Trophoblast cell (in vitro differentiated cells and primary cell): ENCODE data around the gene PLPP7.
A peak's percentile ranks its signal among the peaks of the same experiment; 100 is the strongest.

Source experiments
- DNase-seq, 2 donors: peaks; one replicate each; pipeline ENCODE4 v3.0.0-alpha.2; 2016
- H2AFZ ChIP-seq: 2 replicates; pipeline ENCODE4 v1.6.1; 2013; ENCODE audit warnings: low read length, moderate library complexity, mild to moderate bottlenecking; ENCODE audit not compliant: insufficient read depth, poor library complexity
- H2AK5ac ChIP-seq: 2 replicates; pipeline ENCODE4 v1.6.1; 2013; ENCODE audit warnings: mild to moderate bottlenecking, low read length
- H2BK120ac ChIP-seq: 2 replicates; pipeline ENCODE4 v1.6.1; 2013; ENCODE audit warnings: low read length, mild to moderate bottlenecking, moderate library complexity; ENCODE audit not compliant: insufficient read depth, poor library complexity
- H2BK12ac ChIP-seq: 2 replicates; pipeline ENCODE4 v1.6.1; 2013; ENCODE audit warnings: mild to moderate bottlenecking, low read length, moderate library complexity
- H2BK5ac ChIP-seq: 2 replicates; pipeline ENCODE4 v1.6.1; 2013; ENCODE audit warnings: low read length, low read depth, moderate library complexity, mild to moderate bottlenecking; ENCODE audit not compliant: poor library complexity
- H3K14ac ChIP-seq: 2 replicates; pipeline ENCODE4 v1.6.1; 2013; ENCODE audit warnings: mild to moderate bottlenecking, low read length
- H3K18ac ChIP-seq: 2 replicates; pipeline ENCODE4 v1.6.1; 2013; ENCODE audit warnings: mild to moderate bottlenecking, low read length
- H3K23ac ChIP-seq: 2 replicates; pipeline ENCODE4 v1.6.1; 2013; ENCODE audit warnings: low read length
- H3K27ac ChIP-seq: 2 replicates; pipeline ENCODE4 v1.5.1; 2013; ENCODE audit warnings: low read depth, mild to moderate bottlenecking, inconsistent platforms, low read length, moderate library complexity
- H3K27me3 ChIP-seq: 2 replicates; pipeline ENCODE4 v1.6.1; 2013; ENCODE audit warnings: inconsistent platforms, mild to moderate bottlenecking, low read length, moderate library complexity; ENCODE audit not compliant: insufficient read depth
- H3K36me3 ChIP-seq, 2 experiments: 1 replicate in 1 of 2; 2 replicates in 1 of 2; pipeline ENCODE4 v1.6.1; 2013; ENCODE audit warnings: low read length in 2 of 2, mild to moderate bottlenecking in 2 of 2, moderate library complexity in 1 of 2; ENCODE audit not compliant: insufficient read depth in 2 of 2, control insufficient read depth in 1 of 2
- H3K4ac ChIP-seq: 2 replicates; pipeline ENCODE4 v1.6.1; 2013; ENCODE audit warnings: low read depth, mild to moderate bottlenecking, low read length, moderate library complexity
- H3K4me1 ChIP-seq, 2 experiments: 1 replicate in 1 of 2; 2 replicates in 1 of 2; pipeline ENCODE4 v1.6.1; 2013; ENCODE audit warnings: low read length in 2 of 2, mild to moderate bottlenecking in 2 of 2, moderate library complexity in 1 of 2; ENCODE audit not compliant: insufficient read depth in 2 of 2, control insufficient read depth in 1 of 2
- H3K4me2 ChIP-seq: 2 replicates; pipeline ENCODE4 v1.6.1; 2013; ENCODE audit warnings: inconsistent platforms, mild to moderate bottlenecking, low read length, moderate library complexity
- H3K4me3 ChIP-seq: 2 replicates; pipeline ENCODE4 v1.5.1; 2013; ENCODE audit warnings: mild to moderate bottlenecking, low read depth, low read length, inconsistent platforms
- H3K79me1 ChIP-seq: one replicate; pipeline ENCODE4 v1.6.1; 2013; ENCODE audit warnings: low read length
- H3K79me2 ChIP-seq: 2 replicates; pipeline ENCODE4 v1.6.1; 2013; ENCODE audit warnings: low read length, mild to moderate bottlenecking; ENCODE audit not compliant: control insufficient read depth, insufficient read depth, poor library complexity
- H3K9ac ChIP-seq: 2 replicates; pipeline ENCODE4 v1.6.1; 2013; ENCODE audit warnings: mild to moderate bottlenecking, low read length
- H3K9me3 ChIP-seq: 2 replicates; pipeline ENCODE4 v1.6.1; 2013; ENCODE audit warnings: low read depth, mild to moderate bottlenecking, control low read depth, inconsistent platforms, low read length; ENCODE audit not compliant: insufficient read depth
- H4K12ac ChIP-seq: 2 replicates; pipeline ENCODE4 v1.6.1; 2013; ENCODE audit warnings: low read depth, mild to moderate bottlenecking, low read length, moderate library complexity
- H4K8ac ChIP-seq: 2 replicates; pipeline ENCODE4 v1.6.1; 2013; ENCODE audit warnings: low read depth, mild to moderate bottlenecking, low read length, moderate library complexity
- H4K91ac ChIP-seq: one replicate; pipeline ENCODE4 v1.6.1; 2013; ENCODE audit warnings: low read depth, mild to moderate bottlenecking, low read length, moderate library complexity
- WGBS: extraction: QIAGEN DNeasy Blood & Tissue Kit; methylation state at CpG from one replicate; pipeline ENCODE4 v1.1.7; 2013; ENCODE audit warnings: missing lambda C conversion rate; ENCODE audit not compliant: insufficient read length, insufficient coverage; ENCODE audit errors: extremely low coverage; 5-methylcytosine and 5-hydroxymethylcytosine counted together

Gene PLPP7

GRCh38 chr9:131263701-131264100 is 25.8 kb upstream of the PLPP7 start:
- no peak overlapping the region for H2BK5ac ChIP-seq
- H2AK5ac ChIP-seq = no peak overlapping the region
- H2BK120ac ChIP-seq = no peak overlapping the region
- H3K27me3 ChIP-seq = no peaks in the 10 kb centered on the region
- H4K91ac ChIP-seq = no peak overlapping the region
- no CpG with 5 or more reads among the region's 6 CpGs for WGBS
- H3K79me2 ChIP-seq = no peaks in the 10 kb centered on the region
- no peak overlapping the region for H2AFZ ChIP-seq
- no peak overlapping the region for H4K8ac ChIP-seq
- DNase-seq = no peak
- no peak overlapping the region for H2BK12ac ChIP-seq
- H3K79me1 ChIP-seq = no peaks in the 10 kb centered on the region
- no peaks in the 10 kb centered on the region for H3K36me3 ChIP-seq
- H3K23ac ChIP-seq = no peak overlapping the region
- no peak overlapping the region for H3K4ac ChIP-seq
- H3K27ac ChIP-seq = no peak overlapping the region
- no peak overlapping the region for H3K14ac ChIP-seq
- H3K9ac ChIP-seq = no peak overlapping the region
- no peak overlapping the region for H3K4me2 ChIP-seq
- H3K9me3 ChIP-seq = no peaks in the 10 kb centered on the region
- no peaks in the 10 kb centered on the region for H3K4me1 ChIP-seq
- H4K12ac ChIP-seq = no peak overlapping the region
- H3K4me3 ChIP-seq = no peak overlapping the region
- no peak overlapping the region for H3K18ac ChIP-seq

GRCh38 chr9:131264231-131264630 is 25.3 kb upstream of the PLPP7 start:
- Histone ChIP-seq H4K12ac (no peak overlapping the region), H2AK5ac (no peak overlapping the region), H3K79me1 (no peaks in the 10 kb centered on the region), H3K18ac (no peak overlapping the region), H4K91ac (no peak overlapping the region), H2BK120ac (no peak overlapping the region), H3K9ac (no peak overlapping the region), H3K79me2 (no peaks in the 10 kb centered on the region), H3K9me3 (no peaks in the 10 kb centered on the region), H3K4ac (no peak overlapping the region), H3K4me2 (no peak overlapping the region), H3K4me3 (no peak overlapping the region), H2BK12ac (no peak overlapping the region), H2AFZ (no peak overlapping the region), H2BK5ac (no peak overlapping the region), H3K4me1 (no peaks in the 10 kb centered on the region), H4K8ac (no peak overlapping the region), H3K36me3 (no peaks in the 10 kb centered on the region), H3K23ac (no peak overlapping the region), H3K27me3 (no peaks in the 10 kb centered on the region), H3K27ac (no peak overlapping the region), H3K14ac (no peak overlapping the region)
- no peak for DNase-seq
- WGBS = no CpG with 5 or more reads among the region's 11 CpGs

DNA sequence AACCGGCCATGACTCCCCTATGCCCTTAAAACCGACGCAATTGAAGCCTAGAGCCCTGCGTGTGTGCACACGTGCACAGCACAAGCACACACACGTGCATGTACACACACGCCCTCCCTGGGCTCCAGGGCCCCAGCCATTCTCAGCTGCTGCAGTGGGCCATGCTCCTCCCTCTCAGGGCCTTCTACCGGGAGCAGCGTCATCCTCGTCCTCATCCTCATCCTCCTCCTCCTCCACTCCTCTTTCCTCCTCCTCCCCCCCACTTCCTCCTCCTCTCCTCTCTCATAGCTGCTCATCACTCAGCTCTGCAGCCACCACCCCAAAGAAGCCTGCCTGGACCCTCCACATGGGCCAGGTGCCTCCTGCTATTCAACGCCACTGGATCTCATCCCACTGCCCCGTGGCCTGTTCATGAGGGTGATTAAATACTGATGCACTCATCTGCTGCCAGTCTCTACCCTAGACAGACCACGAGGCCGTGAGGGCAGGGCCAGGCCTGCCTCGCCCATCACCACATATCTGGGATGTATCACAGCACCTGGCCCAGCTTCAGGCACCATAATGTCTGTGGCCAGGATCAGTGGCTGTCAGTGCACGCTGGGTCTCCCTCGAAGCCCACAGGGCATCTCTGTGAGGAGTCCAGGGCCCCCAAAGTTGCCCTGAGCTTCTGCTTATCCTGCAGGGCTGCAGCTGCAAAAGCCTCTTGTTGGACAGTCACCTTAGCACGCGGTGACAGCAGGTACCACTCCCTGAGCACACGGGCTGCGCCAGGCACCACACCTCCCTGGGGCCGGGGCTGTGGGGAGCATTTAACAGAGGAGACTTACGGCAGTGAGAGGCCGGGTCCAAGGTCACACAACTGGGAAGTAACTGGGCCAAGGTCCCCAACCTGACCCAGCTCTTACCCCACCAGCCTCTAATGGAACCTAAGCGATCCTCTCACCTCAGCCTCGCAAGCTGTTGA is 23.0 kb upstream of the PLPP7 start:
- Histone ChIP-seq H4K8ac (no peak overlapping the region), H2AFZ (no peak overlapping the region), H3K18ac (no peak overlapping the region), H3K23ac (no peak overlapping the region), H2BK12ac (no peak overlapping the region), H3K79me1 (no peaks in the 10 kb centered on the region), H2BK5ac (no peak overlapping the region), H2AK5ac (no peak overlapping the region), H3K36me3 (no peaks in the 10 kb centered on the region), H4K12ac (no peak overlapping the region), H3K79me2 (no peaks in the 10 kb centered on the region), H3K4me3 (no peak overlapping the region), H3K27ac (no peak overlapping the region), H3K4ac (no peak overlapping the region), H3K27me3 (no peaks in the 10 kb centered on the region), H3K9me3 (no peaks in the 10 kb centered on the region), H3K14ac (no peak overlapping the region), H4K91ac (no peak overlapping the region), H3K4me1 (no peaks in the 10 kb centered on the region), H2BK120ac (no peak overlapping the region), H3K9ac (no peak overlapping the region), H3K4me2 (no peak overlapping the region)
- 60% methylated on average over 1 of the region's 26 CpGs for WGBS
- DNase-seq = no peak

DNA sequence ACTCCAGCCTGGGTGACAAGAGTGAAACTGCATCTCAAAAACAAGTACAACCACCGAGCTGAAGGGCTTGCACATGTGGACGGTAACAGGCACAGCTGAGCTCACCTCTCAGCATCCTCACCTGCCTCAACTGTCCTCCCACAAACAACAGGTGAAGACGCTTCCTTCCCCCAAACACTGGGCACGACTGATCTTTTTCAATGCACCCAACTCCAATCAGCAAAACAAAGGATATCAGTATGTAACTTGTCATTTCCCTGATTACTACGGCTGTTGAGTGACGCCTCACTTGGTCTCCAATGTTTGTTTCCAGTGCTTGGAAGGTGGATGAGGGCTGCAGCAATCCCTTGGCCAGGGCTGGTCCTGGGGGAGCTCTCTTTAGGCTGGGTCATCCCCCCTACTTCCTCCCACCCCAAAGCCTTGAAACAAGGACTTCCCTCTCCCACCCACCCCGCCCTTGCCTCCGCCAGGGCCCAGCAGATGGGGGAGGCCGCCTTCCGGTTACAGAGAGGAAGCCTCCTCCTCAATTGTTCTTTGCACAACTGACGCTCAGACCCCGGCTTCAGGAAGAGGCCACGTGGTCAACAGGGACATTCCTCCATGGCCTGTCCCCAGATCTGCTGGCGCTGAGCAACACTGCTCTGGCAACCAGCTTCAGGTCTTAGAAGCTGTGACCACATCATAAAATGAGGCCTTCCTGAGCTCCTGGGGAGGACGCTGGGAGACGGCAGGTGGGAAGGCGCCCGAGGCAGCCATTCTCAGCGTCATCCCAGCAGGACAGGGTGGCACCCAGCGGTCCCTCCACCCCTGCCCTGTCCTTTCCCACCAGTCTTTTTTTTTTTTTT is 19.1 kb upstream of the PLPP7 start:
- Histone ChIP-seq H3K14ac (no peak overlapping the region), H3K79me2 (no peaks in the 10 kb centered on the region), H2BK12ac (no peak overlapping the region), H3K27ac (no peak overlapping the region), H3K36me3 (no peaks in the 10 kb centered on the region), H3K79me1 (no peaks in the 10 kb centered on the region), H2BK120ac (no peak overlapping the region), H3K4me3 (no peak overlapping the region), H3K27me3 (no peaks in the 10 kb centered on the region), H4K12ac (no peak overlapping the region), H3K4ac (no peak overlapping the region), H4K8ac (no peak overlapping the region), H2AFZ (no peak overlapping the region), H3K18ac (no peak overlapping the region), H4K91ac (no peak overlapping the region), H3K23ac (no peak overlapping the region), H2BK5ac (no peak overlapping the region), H2AK5ac (no peak overlapping the region), H3K9ac (no peak overlapping the region), H3K4me2 (no peak overlapping the region), H3K4me1 (no peaks in the 10 kb centered on the region), H3K9me3 (no peaks in the 10 kb centered on the region)
- no CpG with 5 or more reads among the region's 20 CpGs for WGBS
- peak; percentile 62 to 64 for DNase-seq
